HCT116 (cell line): ENCODE results near the gene SDK2. TPM values are rescaled to one million over a fixed set of nuclear protein-coding genes. Genes with fewer than 3 reads are reported as not detected.

ENCODE experiments used
- ATAC-seq: fragments of 200-7000 bp; cut with Tn5 transposase; 2 replicates; pipeline ENCODE4 v1.9.1; 2020; ENCODE audit warnings: mild to moderate bottlenecking, moderate library complexity
- BruUV-seq: library from RNA; stranded (reverse); fragments of 400-500 nt; replicated peaks from 2 replicates; lab custom pipeline; 2021; lab: Mats Ljungman, UMichigan
- CTCF ChIA-PET: fragments of 300-600 bp; sonication (Branson Sonifier 250); formaldehyde crosslinking; loops from one replicate; lab custom pipeline; 2021; ENCODE audit warnings: antibody characterized with exemption; lab: Charles Lee
- POLR2A ChIA-PET: fragments of 300-600, 350-600 bp; sonication (Branson Sonifier 250); formaldehyde crosslinking; loops from one replicate; lab custom pipeline; 2021; ENCODE audit warnings: antibody characterized with exemption; lab: Charles Lee
- RAD21 ChIA-PET, 2 experiments: fragments of 300-600 bp; sonication (Branson Sonifier 250); formaldehyde crosslinking; loops; one replicate each; lab custom pipeline; 2023; ENCODE audit warnings: low total read pairs in 2 of 2; ENCODE audit not compliant: uncharacterized antibody in 2 of 2, unreplicated experiment in 2 of 2, low non-redundant PET in 1 of 2; lab: Charles Lee
- DNase-seq: peaks from one replicate; pipeline ENCODE4 v3.0.0-alpha.2; 2010; ENCODE audit warnings: low read depth, low spot score
- H2AFZ ChIP-seq: fragments of 200-600 bp; shearing (Covaris generic), sonication (generic); 2 replicates; pipeline ENCODE4 v1.6.1; 2017; ENCODE audit warnings: low read depth, mixed run types, mixed read lengths, antibody characterized with exemption, low read length; ENCODE audit not compliant: poor library complexity, severe bottlenecking
- H3K27ac ChIP-seq: 2 replicates; pipeline ENCODE4 v1.5.1; 2012; ENCODE audit warnings: low read depth, low read length
- H3K27me3 ChIP-seq: fragments of 200-600 bp; sonication (generic); 2 replicates; pipeline ENCODE4 v1.6.1; 2016; ENCODE audit warnings: mixed run types, low read length, mixed read lengths; ENCODE audit not compliant: insufficient read depth
- H3K36me3 ChIP-seq, 2 experiments: fragments of 200-500 bp in 1 of 2; fragments of 200-600 bp in 1 of 2; sonication (Bioruptor generic) in 1 of 2; sonication (generic) in 1 of 2; 2 replicates each; pipeline versions ENCODE4 v1.5.1 to v1.6.1; 2014 to 2016; ENCODE audit warnings: low read length in 2 of 2, inconsistent platforms in 1 of 2, mixed read lengths in 1 of 2, mixed run types in 1 of 2; ENCODE audit not compliant: insufficient read depth in 2 of 2, control insufficient read depth in 1 of 2
- H3K4me1 ChIP-seq, 2 experiments: fragments of 200-600 bp in 1 of 2; sonication (generic) in 1 of 2; 2 replicates each; pipeline versions ENCODE4 v1.5.1 to v1.6.1; 2012 to 2017; ENCODE audit warnings: low read length in 2 of 2, inconsistent platforms in 1 of 2, mild to moderate bottlenecking in 1 of 2, mixed read lengths in 1 of 2, mixed run types in 1 of 2, moderate library complexity in 1 of 2; ENCODE audit not compliant: insufficient read depth in 2 of 2, control insufficient read depth in 1 of 2
- H3K4me2 ChIP-seq: fragments of 200-600 bp; sonication (generic); 2 replicates; pipeline ENCODE4 v1.6.1; 2017; ENCODE audit warnings: mixed run types, low read length, mixed read lengths
- H3K4me3 ChIP-seq, 2 experiments: fragments of 200-600 bp in 1 of 2; sonication (generic) in 1 of 2; replicated peaks in 1 of 2; 2 replicates each; pipeline ENCODE4 v1.5.1; 2011 to 2016; ENCODE audit warnings: low read length in 2 of 2, control low read depth in 1 of 2, low read depth in 1 of 2, mild to moderate bottlenecking in 1 of 2, mixed read lengths in 1 of 2, mixed run types in 1 of 2
- H3K79me2 ChIP-seq: fragments of 200-600 bp; sonication (generic); 2 replicates; pipeline ENCODE4 v1.6.1; 2017; ENCODE audit warnings: mild to moderate bottlenecking, mixed run types, low read length, moderate library complexity, mixed read lengths; ENCODE audit not compliant: insufficient read depth
- H3K9ac ChIP-seq: fragments of 200-600 bp; sonication (generic); 2 replicates; pipeline ENCODE4 v1.6.1; 2016; ENCODE audit warnings: low read length, mixed read lengths
- H3K9me2 ChIP-seq: fragments of 200-600 bp; sonication (generic), shearing (Covaris generic); 2 replicates; pipeline ENCODE4 v1.6.1; 2017; ENCODE audit warnings: mixed run types, mild to moderate bottlenecking, moderate library complexity; ENCODE audit not compliant: insufficient read depth
- H3K9me3 ChIP-seq, 2 experiments: fragments of 200-500 bp in 1 of 2; fragments of 200-600 bp in 1 of 2; sonication (Bioruptor generic) in 1 of 2; sonication (generic) in 1 of 2; 2 replicates each; pipeline ENCODE4 v1.6.1; 2014 to 2017; ENCODE audit warnings: low read length in 2 of 2, mixed read lengths in 2 of 2, inconsistent platforms in 1 of 2, low read depth in 1 of 2, mild to moderate bottlenecking in 1 of 2, mixed run types in 1 of 2, moderate library complexity in 1 of 2; ENCODE audit not compliant: control insufficient read depth in 1 of 2, insufficient read depth in 1 of 2
- H4K20me1 ChIP-seq: fragments of 200-600 bp; sonication (generic), shearing (Covaris generic); 2 replicates; pipeline ENCODE4 v1.6.1; 2017; ENCODE audit warnings: mixed run types, mild to moderate bottlenecking, moderate library complexity; ENCODE audit not compliant: insufficient read depth
- CBX3 ChIP-seq: IDR thresholded peaks from 2 replicates; pipeline ENCODE4 v1.6.1; 2012; ENCODE audit warnings: low read depth
- CEBPB ChIP-seq: IDR thresholded peaks from 2 replicates; pipeline ENCODE4 v1.6.1; 2012; ENCODE audit warnings: low read depth
- EGR1 ChIP-seq: IDR thresholded peaks from 2 replicates; pipeline ENCODE4 v1.6.1; 2012; ENCODE audit warnings: low read depth
- ELF1 ChIP-seq: IDR thresholded peaks from 2 replicates; pipeline ENCODE4 v1.6.1; 2012; ENCODE audit warnings: low read depth, borderline replicate concordance
- EZH2 ChIP-seq: fragments of 200-600 bp; sonication (generic); IDR thresholded peaks from 2 replicates; pipeline ENCODE4 v1.6.1; 2017; ENCODE audit warnings: antibody characterized with exemption, mixed run types
- JUND ChIP-seq: IDR thresholded peaks from 2 replicates; pipeline ENCODE4 v1.6.1; 2012
- POLR2A ChIP-seq: IDR thresholded peaks from 2 replicates; pipeline ENCODE4 v1.7.0; 2011; ENCODE audit warnings: borderline replicate concordance; ENCODE audit not compliant: insufficient read depth, insufficient read length; ENCODE audit errors: extremely low read depth
- POLR2AphosphoS5 ChIP-seq: IDR thresholded peaks from 2 replicates; pipeline ENCODE4 v1.6.1; 2011; ENCODE audit warnings: mild to moderate bottlenecking, low read depth, low read length, moderate library complexity
- SIN3A ChIP-seq: IDR thresholded peaks from 2 replicates; pipeline ENCODE4 v1.6.1; 2012; ENCODE audit warnings: low read depth
- SP1 ChIP-seq: IDR thresholded peaks from 2 replicates; pipeline ENCODE4 v1.6.1; 2012; ENCODE audit warnings: low read depth
- TCF7L2 ChIP-seq: IDR thresholded peaks from 2 replicates; pipeline ENCODE4 v1.7.0; 2011; ENCODE audit warnings: borderline replicate concordance, inconsistent platforms; ENCODE audit not compliant: insufficient read depth, insufficient read length; ENCODE audit errors: extremely low read depth
- YY1 ChIP-seq: IDR thresholded peaks from 2 replicates; pipeline ENCODE4 v1.6.1; 2011; ENCODE audit warnings: low read length, low read depth, moderate library complexity, mild to moderate bottlenecking; ENCODE audit not compliant: insufficient replicate concordance; ENCODE audit errors: extremely low read depth
- ZFX ChIP-seq: fragments of 450-650 bp; IDR thresholded peaks from 2 replicates; pipeline ENCODE4 v1.6.1; 2017
- ZNF274 ChIP-seq: fragments of 200-500 bp; sonication (Bioruptor generic); IDR thresholded peaks from 2 replicates; pipeline ENCODE4 v1.6.1; 2014; ENCODE audit warnings: mild to moderate bottlenecking, low read depth, low read length, inconsistent platforms
- intact Hi-C: fragments of 100-400 bp; cut with micrococcal nuclease; formaldehyde crosslinking; loops from 2 replicates; pipeline ENCODE4 v1.10.0; 2022
- total RNA-seq: library from RNA; stranded (reverse); gene quantifications from one replicate; pipeline ENCODE4 v1.2.1, GENCODE V29; 2021; ENCODE audit not compliant: unreplicated experiment
- TF ChIP-seq, protein P1 (sequence below), 3 experiments: fragments of 200-600 bp in 1 of 3; sonication (generic) in 1 of 3; IDR thresholded peaks in 2 of 3; conservative IDR thresholded peaks in 1 of 3; 2 replicates each; pipeline ENCODE4 v1.5.1; 2012 to 2017; ENCODE audit warnings: low read depth in 2 of 3, low read length in 2 of 3, antibody characterized with exemption in 1 of 3, borderline replicate concordance in 1 of 3, control low read depth in 1 of 3, mild to moderate bottlenecking in 1 of 3, mixed read lengths in 1 of 3, mixed run types in 1 of 3, moderate library complexity in 1 of 3; ENCODE audit not compliant: insufficient read depth in 1 of 3
- TF ChIP-seq, protein P2 (sequence below): IDR thresholded peaks from 2 replicates; pipeline ENCODE4 v1.6.1; 2012
- TF ChIP-seq, protein P3 (sequence below): IDR thresholded peaks from 2 replicates; pipeline ENCODE4 v1.6.1; 2012; ENCODE audit warnings: low read depth

Gene SDK2
- total RNA-seq, 1 experiment from 2014 or later = 0.10 TPM

DNA sequence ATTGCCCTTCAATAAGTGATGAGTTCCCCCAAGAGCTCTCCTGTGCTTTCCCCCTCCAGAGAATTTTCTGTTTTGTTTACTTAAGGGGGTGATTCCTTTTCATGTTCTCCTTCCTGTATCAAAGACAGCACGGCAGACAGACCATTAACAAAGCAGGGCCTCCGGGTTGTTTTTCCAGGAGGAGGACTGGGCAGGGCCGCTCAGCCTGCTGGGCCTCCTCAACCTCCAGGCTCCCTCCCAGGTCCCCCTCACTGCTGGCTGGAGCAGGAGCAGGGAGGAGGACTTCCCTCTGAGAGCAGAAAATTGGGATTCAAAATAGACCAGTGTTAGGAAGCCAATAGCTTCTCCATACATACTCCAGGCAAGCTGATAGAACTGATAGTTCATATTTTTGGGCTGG, 20.4 kb downstream of the SDK2 start:
- DNase-seq (no peak), ATAC-seq (no peak)
- no peaks in the 10 kb centered on the region for H3K9me3 ChIP-seq
- intact Hi-C loops = no loop called here
- TF ChIP-seq JUND = no peak
- TF ChIP-seq POLR2AphosphoS5 = no peak
- ChIA-PET CTCF (no interaction called here), RAD21 (no interaction called here), POLR2A (no interaction called here)
- no peaks in the 10 kb centered on the region for H3K79me2 ChIP-seq
- no peaks in the 10 kb centered on the region for H4K20me1 ChIP-seq
- no peaks in the 10 kb centered on the region for H3K36me3 ChIP-seq
- BruUV-seq = no TSS peak
- H3K4me3 ChIP-seq = no peak overlapping the region
- H3K9ac ChIP-seq = no peak overlapping the region
- H3K9me2 ChIP-seq = no peaks in the 10 kb centered on the region
- no peak overlapping the region for H2AFZ ChIP-seq
- no peaks in the 10 kb centered on the region for H3K4me1 ChIP-seq
- peaks cover 10% of the 10 kb centered on the region; the same call in 1 of the 2 replicates for H3K27me3 ChIP-seq
- H3K27ac ChIP-seq = no peak overlapping the region
- no peak overlapping the region for H3K4me2 ChIP-seq

DNA sequence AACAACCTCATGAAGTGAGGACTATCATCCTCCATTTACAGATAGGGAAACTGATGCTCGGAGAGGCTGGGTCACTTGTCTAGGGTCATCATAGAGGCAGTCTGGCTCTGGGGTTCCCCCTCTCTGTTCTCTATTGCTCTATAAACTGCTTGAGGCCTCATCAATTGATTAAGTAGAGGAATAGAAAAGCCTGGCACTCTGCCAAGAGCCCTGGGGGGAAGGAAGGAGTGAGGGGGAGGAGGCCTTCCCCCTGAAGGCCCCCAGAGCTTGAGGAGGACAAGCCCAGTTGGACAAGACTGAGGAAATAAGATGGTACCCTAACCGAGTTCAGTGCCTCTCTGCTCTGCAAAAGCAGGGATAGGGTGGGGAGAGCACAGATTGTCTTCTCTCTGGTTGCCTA, 21.0 kb downstream of the SDK2 start:
- H3K27ac ChIP-seq = no peak overlapping the region
- ChIA-PET RAD21 (no interaction called here), POLR2A (no interaction called here), CTCF (no interaction called here)
- no peak overlapping the region for H3K4me2 ChIP-seq
- no peak overlapping the region for H3K4me3 ChIP-seq
- H3K9ac ChIP-seq = no peak overlapping the region
- DNase-seq = no peak
- BruUV-seq = no TSS peak
- H3K27me3 ChIP-seq = peaks cover 14% of the 10 kb centered on the region; the same call in 1 of the 2 replicates
- H3K9me2 ChIP-seq = no peaks in the 10 kb centered on the region
- intact Hi-C loops = no loop called here
- H3K9me3 ChIP-seq = no peaks in the 10 kb centered on the region
- no peak for ATAC-seq
- no peaks in the 10 kb centered on the region for H3K79me2 ChIP-seq
- H2AFZ ChIP-seq = no peak overlapping the region
- H4K20me1 ChIP-seq = no peaks in the 10 kb centered on the region
- H3K36me3 ChIP-seq = no peaks in the 10 kb centered on the region
- TF ChIP-seq ZFX (no peak), SIN3A (no peak), EZH2 (no peak), CBX3 (no peak), ZNF274 (no peak), YY1 (no peak), SP1 (no peak), ELF1 (no peak), POLR2A (no peak), CEBPB (no peak), EGR1 (no peak), JUND (no peak), POLR2AphosphoS5 (no peak), TCF7L2 (no peak)
- TF ChIP-seq, protein P1, sequence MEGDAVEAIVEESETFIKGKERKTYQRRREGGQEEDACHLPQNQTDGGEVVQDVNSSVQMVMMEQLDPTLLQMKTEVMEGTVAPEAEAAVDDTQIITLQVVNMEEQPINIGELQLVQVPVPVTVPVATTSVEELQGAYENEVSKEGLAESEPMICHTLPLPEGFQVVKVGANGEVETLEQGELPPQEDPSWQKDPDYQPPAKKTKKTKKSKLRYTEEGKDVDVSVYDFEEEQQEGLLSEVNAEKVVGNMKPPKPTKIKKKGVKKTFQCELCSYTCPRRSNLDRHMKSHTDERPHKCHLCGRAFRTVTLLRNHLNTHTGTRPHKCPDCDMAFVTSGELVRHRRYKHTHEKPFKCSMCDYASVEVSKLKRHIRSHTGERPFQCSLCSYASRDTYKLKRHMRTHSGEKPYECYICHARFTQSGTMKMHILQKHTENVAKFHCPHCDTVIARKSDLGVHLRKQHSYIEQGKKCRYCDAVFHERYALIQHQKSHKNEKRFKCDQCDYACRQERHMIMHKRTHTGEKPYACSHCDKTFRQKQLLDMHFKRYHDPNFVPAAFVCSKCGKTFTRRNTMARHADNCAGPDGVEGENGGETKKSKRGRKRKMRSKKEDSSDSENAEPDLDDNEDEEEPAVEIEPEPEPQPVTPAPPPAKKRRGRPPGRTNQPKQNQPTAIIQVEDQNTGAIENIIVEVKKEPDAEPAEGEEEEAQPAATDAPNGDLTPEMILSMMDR (IDR thresholded peaks at IDR 0.05 in 2 of 3, conservative IDR thresholded peaks at IDR 0.05 in 1 of 3; ENCODE audit: borderline replicate concordance in 1 of 3, insufficient read depth in 1 of 3, low read depth in 2 of 3, low read length in 2 of 3) = no peak
- TF ChIP-seq, protein P2, sequence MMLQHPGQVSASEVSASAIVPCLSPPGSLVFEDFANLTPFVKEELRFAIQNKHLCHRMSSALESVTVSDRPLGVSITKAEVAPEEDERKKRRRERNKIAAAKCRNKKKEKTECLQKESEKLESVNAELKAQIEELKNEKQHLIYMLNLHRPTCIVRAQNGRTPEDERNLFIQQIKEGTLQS = no peak
- TF ChIP-seq, protein P3, sequence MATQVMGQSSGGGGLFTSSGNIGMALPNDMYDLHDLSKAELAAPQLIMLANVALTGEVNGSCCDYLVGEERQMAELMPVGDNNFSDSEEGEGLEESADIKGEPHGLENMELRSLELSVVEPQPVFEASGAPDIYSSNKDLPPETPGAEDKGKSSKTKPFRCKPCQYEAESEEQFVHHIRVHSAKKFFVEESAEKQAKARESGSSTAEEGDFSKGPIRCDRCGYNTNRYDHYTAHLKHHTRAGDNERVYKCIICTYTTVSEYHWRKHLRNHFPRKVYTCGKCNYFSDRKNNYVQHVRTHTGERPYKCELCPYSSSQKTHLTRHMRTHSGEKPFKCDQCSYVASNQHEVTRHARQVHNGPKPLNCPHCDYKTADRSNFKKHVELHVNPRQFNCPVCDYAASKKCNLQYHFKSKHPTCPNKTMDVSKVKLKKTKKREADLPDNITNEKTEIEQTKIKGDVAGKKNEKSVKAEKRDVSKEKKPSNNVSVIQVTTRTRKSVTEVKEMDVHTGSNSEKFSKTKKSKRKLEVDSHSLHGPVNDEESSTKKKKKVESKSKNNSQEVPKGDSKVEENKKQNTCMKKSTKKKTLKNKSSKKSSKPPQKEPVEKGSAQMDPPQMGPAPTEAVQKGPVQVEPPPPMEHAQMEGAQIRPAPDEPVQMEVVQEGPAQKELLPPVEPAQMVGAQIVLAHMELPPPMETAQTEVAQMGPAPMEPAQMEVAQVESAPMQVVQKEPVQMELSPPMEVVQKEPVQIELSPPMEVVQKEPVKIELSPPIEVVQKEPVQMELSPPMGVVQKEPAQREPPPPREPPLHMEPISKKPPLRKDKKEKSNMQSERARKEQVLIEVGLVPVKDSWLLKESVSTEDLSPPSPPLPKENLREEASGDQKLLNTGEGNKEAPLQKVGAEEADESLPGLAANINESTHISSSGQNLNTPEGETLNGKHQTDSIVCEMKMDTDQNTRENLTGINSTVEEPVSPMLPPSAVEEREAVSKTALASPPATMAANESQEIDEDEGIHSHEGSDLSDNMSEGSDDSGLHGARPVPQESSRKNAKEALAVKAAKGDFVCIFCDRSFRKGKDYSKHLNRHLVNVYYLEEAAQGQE = no peak
- TF ChIP-seq, all 23 proteins: peak for 0
- H3K4me1 ChIP-seq = no peaks in the 10 kb centered on the region
